ENCODE data around the gene TMEM116. TPM values are rescaled to one million over a fixed set of nuclear protein-coding genes. Genes with fewer than 3 reads are reported as not detected.
"Not testable (repeated sequence)": the region's sequence is repeated elsewhere in the genome, so short reads cannot be mapped to it uniquely, and the experiment has no call there.

TMEM116 gene
- total and polyA plus RNA-seq, 2 of the 4 experiments (the other 2 are of a cell fraction): 5.5 to 8.4 TPM

GRCh38 chr12:111999129-111999528 is 13.8 kb downstream of the TMEM116 start:
- CTCF ChIA-PET; H3K9me1 ChIP-seq (ENCODE audit: insufficient read depth, low read length); H3K9me3 ChIP-seq (ENCODE audit: control insufficient read depth, insufficient read depth, low read length); POLR2A ChIA-PET (ENCODE audit: unreplicated experiment); H3K4me3 ChIP-seq (ENCODE audit: insufficient read depth, low read depth, low read length); H4K20me1 ChIP-seq (ENCODE audit: insufficient read depth, low read length); dilution Hi-C loops (cut with HindIII; ENCODE audit: low sequenced_read_pairs, unreplicated experiment); DNase-seq; intact Hi-C loops (cut with micrococcal nuclease); H2BK15ac ChIP-seq (ENCODE audit: low read depth, low read length); ATAC-seq (ENCODE audit: low read depth); H3K79me1 ChIP-seq (ENCODE audit: low read depth in 1 of 2, low read length in 2 of 2); H3K9ac ChIP-seq (ENCODE audit: low read depth, low read length); H4K5ac ChIP-seq (ENCODE audit: low read depth, low read length); H3K27me3 ChIP-seq (ENCODE audit: control insufficient read depth, insufficient read depth, low read length); H2BK5ac ChIP-seq (ENCODE audit: low read depth, low read length, poor library complexity, severe bottlenecking); H4K8ac ChIP-seq (ENCODE audit: low read depth in 2 of 2, low read length in 2 of 2); in situ Hi-C loops (cut with MboI; ENCODE audit: low sequenced_read_pairs); H3K23ac ChIP-seq (ENCODE audit: low read depth, low read length); H3K4me2 ChIP-seq (ENCODE audit: low read depth, low read length); H3K27ac ChIP-seq (ENCODE audit: insufficient read depth, low read length); H2AK5ac ChIP-seq (ENCODE audit: low read depth, low read length); H2BK20ac ChIP-seq (ENCODE audit: low read depth, low read length); H3K56ac ChIP-seq (ENCODE audit: extremely low read depth, insufficient read depth, low read length); H3K18ac ChIP-seq (ENCODE audit: low read depth, low read length); H3K4me1 ChIP-seq (ENCODE audit: control insufficient read depth, insufficient read depth, low read length); H2AFZ ChIP-seq (replicated peaks; ENCODE audit: low read length, poor library complexity); H4K91ac ChIP-seq (ENCODE audit: insufficient read depth, low read depth, low read length); H2AK9ac ChIP-seq (replicated peaks; ENCODE audit: low read depth, low read length, poor library complexity); H3K14ac ChIP-seq (replicated peaks; ENCODE audit: low read depth, low read length); BruUV-seq (replicated peaks); H2BK120ac ChIP-seq (ENCODE audit: low read depth, low read length); H3K36me3 ChIP-seq (ENCODE audit: control insufficient read depth, insufficient read depth, low read length); H3K4ac ChIP-seq (ENCODE audit: low read depth, low read length): not testable (repeated sequence)
- no CpG with 5 or more reads among the region's 9 CpGs for WGBS, 2 experiments (ENCODE audit: extremely low coverage in 2 of 2, insufficient read length in 1 of 2)
